HPDE6-E6E7 (cell line): ENCODE results near the gene S100A7.
"Not testable (repeated sequence)": the region's sequence is repeated elsewhere in the genome, so short reads cannot be mapped to it uniquely, and the experiment has no call there.

Source experiments
- DNase-seq: peaks from one replicate; pipeline ENCODE4 v3.0.0; 2011; ENCODE audit warnings: missing footprints; ENCODE audit errors: extremely low spot score

Gene S100A7

GRCh38 chr1:153476491-153477093, 16.1 kb upstream of the S100A7 start:
- DNase-seq = no peak

- DNase-seq = no peak
Measured at GRCh38 chr1:153475282-153475681, 14.8 kb upstream of the S100A7 start.

- DNase-seq = no peak
Measured at GRCh38 chr1:153474347-153474746, 13.9 kb upstream of the S100A7 start.

GRCh38 chr1:153470707-153471106, 10.3 kb upstream of the S100A7 start:
- no peak for DNase-seq

GRCh38 chr1:153466908-153467307, 6.5 kb upstream of the S100A7 start:
- DNase-seq = no peak

GRCh38 chr1:153465811-153466636, 5.6 kb upstream of the S100A7 start:
- peak; percentile 44 for DNase-seq

- DNase-seq = not testable (repeated sequence)
Measured at GRCh38 chr1:153462741-153463140, 2.3 kb upstream of the S100A7 start.

- DNase-seq = no peak
Measured at GRCh38 chr1:153459655-153460054, 796 bp downstream of the S100A7 start.

GRCh38 chr1:153456396-153456795, 4.1 kb downstream of the S100A7 start:
- no peak for DNase-seq

GRCh38 chr1:153448851-153449250, 11.6 kb downstream of the S100A7 start:
- DNase-seq = not testable (repeated sequence)

GRCh38 chr1:153447498-153448170, 12.8 kb downstream of the S100A7 start:
- DNase-seq = no peak

- no peak for DNase-seq
Measured at GRCh38 chr1:153444078-153444477, 16.4 kb downstream of the S100A7 start.

- no peak for DNase-seq
Measured at GRCh38 chr1:153443486-153443885, 17.0 kb downstream of the S100A7 start.

GRCh38 chr1:153441238-153441755, 19.2 kb downstream of the S100A7 start:
- DNase-seq = no peak

- DNase-seq = no peak
Measured at GRCh38 chr1:153439273-153439672, 21.2 kb downstream of the S100A7 start.

GRCh38 chr1:153438599-153438998, 21.9 kb downstream of the S100A7 start:
- DNase-seq = no peak

GRCh38 chr1:153437236-153437635, 23.2 kb downstream of the S100A7 start:
- no peak for DNase-seq

GRCh38 chr1:153434746-153435455, 25.6 kb downstream of the S100A7 start:
- DNase-seq = no peak

- no peak for DNase-seq
Measured at GRCh38 chr1:153432874-153433681, 27.4 kb downstream of the S100A7 start.

- no peak for DNase-seq
Measured at GRCh38 chr1:153431928-153432327, 28.5 kb downstream of the S100A7 start.

GRCh38 chr1:153431427-153431826, 29.0 kb downstream of the S100A7 start:
- no peak for DNase-seq
